Activated naive CD4-positive, alpha-beta T cell (primary cell): ENCODE results near the gene ADGRL3.

ENCODE experiments used
- DNase-seq, 4 experiments: peaks; one replicate each; lab custom pipeline; 2025; lab: John Stamatoyannopoulos, UW

Gene ADGRL3

GRCh38 chr4:61997831-61998230, 797.7 kb downstream of the ADGRL3 start:
- DNase-seq, result no peak

- no peak for DNase-seq
Observed at GRCh38 chr4:62003695-62004094, 803.6 kb downstream of the ADGRL3 start.

DNA sequence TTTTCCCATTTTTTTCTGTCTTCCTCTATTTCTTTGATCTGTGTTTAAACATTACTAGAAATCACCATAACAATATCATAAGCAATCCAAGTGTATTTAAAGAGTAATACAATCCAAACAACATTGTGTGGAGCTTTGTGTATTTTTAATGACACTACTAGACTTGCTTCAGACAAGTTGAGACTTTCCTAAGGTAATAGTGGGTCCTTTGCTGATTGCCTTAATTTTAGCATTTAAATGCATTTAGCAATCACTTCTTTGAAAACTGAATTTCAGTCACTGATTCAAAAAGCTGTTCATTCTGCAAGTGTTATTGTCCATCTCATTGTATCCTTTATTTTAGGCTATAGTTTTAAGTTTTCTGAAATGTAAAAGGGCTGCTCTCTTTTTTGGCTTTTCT, 804.8 kb downstream of the ADGRL3 start:
- no peak for DNase-seq

DNA sequence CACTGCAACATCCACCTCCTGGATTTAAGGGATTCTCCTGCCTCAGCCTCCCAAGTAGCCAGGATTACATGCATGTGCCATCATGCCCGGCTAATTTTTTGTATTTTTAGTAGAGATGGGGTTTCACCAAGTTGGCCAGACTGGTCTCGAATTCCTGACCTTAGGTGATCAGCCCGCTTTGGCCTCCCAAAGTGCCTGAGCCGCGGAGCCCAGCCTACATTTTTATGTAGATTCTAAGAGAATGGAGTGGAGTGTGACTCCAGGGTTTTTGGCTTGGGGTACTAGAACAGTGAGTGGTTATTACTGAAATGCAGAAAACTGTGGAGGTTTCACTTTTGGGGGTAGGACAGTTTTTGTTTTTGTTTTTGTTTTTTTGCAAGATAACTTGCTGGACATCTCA, 806.0 kb downstream of the ADGRL3 start:
- no peak for DNase-seq

GRCh38 chr4:62015043-62015739, 815.1 kb downstream of the ADGRL3 start:
- DNase-seq, result no peak

DNA sequence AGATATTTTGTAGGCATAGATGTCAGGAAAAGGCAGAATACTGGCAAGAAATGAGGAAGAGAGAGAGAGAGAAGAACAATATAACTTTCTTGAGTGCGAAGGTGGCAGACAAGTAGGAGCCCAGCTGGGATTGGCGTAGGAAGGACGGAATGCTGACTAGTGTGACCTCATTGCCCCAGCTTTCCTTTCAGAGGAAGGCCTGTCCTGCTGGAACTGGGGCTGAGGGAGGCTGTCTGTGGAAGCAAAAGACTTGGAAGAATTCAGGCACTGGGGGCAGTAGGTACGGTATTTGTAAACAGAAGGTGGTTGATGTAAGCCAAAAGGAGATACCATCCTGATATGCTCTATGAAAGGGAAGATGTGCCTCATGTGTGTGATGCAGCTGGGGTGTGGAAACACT, 818.4 kb downstream of the ADGRL3 start:
- no peak for DNase-seq

- DNase-seq, result no peak
Observed at GRCh38 chr4:62023633-62024032, 823.5 kb downstream of the ADGRL3 start.

- no peak for DNase-seq
Observed at GRCh38 chr4:62028745-62029144, 828.6 kb downstream of the ADGRL3 start.

GRCh38 chr4:62030958-62031357, 830.8 kb downstream of the ADGRL3 start:
- no peak for DNase-seq

- DNase-seq, result no peak
Observed at GRCh38 chr4:62037571-62037970, 837.4 kb downstream of the ADGRL3 start.

DNA sequence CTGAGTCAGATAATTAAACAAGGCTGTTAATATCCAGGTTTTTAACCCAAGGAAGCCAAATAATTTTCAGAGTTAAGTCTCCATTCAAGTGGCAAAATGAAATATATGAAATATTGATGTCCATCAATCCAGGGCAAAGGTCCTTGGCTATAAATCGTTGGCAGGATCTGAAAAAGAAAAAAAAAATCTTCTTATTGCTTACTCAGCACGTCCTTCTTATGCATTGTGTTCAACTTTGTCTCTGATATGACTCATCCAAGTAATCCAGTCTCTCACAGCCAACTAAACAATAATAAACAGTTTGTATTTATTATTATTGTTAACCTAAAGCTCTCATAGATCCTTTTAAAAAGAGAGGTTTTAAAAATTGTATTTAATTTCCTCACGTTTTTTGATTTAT, 851.2 kb downstream of the ADGRL3 start:
- DNase-seq, result no peak

DNA sequence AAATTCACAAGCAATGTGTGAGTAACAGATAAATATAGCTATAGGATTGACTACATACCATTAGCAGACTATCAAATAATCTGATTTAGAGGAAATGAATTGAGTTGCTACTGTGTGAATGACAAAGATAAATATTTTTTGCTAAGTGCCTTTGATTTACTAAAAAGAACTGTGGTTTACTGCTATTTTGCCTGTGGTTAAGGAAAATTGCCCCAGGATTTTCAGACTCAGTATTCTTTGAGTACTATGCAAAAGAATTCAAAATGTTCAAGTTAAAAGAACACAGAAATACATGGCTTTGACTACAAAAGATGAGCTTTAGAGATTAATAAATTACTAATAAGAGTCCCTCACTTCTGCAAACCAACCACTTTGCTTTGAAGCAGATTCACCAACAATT, 853.8 kb downstream of the ADGRL3 start:
- DNase-seq, result no peak

- DNase-seq, result no peak
Observed at GRCh38 chr4:62057031-62057430, 856.9 kb downstream of the ADGRL3 start.

- DNase-seq, result no peak
Observed at GRCh38 chr4:62058571-62058970, 858.4 kb downstream of the ADGRL3 start.

- no peak for DNase-seq
Observed at GRCh38 chr4:62070291-62070852, 870.2 kb downstream of the ADGRL3 start.

DNA sequence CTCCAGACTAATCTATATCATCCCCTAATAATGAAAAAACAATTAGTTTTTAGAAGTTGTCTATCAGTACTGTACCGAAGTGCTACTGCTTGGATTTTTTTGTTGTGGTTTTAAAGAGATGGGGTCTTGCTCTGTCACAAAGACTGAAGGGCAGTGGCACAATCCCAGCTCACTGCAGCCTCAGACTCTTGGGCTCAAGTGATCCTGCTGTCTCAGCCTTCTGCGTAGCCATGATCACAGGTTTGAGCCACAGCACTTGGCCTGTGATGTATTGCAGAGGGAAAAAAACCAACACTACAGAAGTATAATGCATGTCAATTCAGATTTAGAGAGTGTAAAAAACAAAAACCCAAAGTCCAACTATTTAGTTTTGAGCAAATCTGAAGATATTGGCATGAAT, 875.0 kb downstream of the ADGRL3 start:
- no peak for DNase-seq

GRCh38 chr4:62075521-62075920, 875.4 kb downstream of the ADGRL3 start:
- no peak for DNase-seq

GRCh38 chr4:62077406-62077805, 877.3 kb downstream of the ADGRL3 start:
- no peak for DNase-seq

- DNase-seq, result no peak
Observed at GRCh38 chr4:62080431-62080830, 880.3 kb downstream of the ADGRL3 start.

DNA sequence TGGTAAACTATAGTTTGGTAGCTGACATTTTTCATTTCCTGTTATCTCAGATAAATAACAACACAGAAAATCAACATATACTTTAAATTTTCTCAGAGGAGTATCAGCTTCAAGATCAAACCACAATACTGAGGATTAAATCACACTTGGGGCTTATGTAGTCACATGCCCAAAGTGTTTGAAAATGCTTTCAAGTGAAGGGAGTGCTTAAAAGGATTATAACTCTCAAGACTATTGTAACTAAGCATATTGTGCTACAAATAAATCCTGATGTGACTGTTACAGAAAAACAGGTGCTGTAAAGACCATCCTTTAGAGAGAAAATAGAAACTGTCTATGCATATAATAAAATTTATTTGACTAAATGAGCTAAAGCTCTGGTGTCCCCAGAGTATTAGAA, 887.6 kb downstream of the ADGRL3 start:
- no peak for DNase-seq

- DNase-seq, result no peak
Observed at GRCh38 chr4:62093735-62094134, 893.6 kb downstream of the ADGRL3 start.

GRCh38 chr4:62096881-62097280, 896.8 kb downstream of the ADGRL3 start:
- no peak for DNase-seq

- no peak for DNase-seq
Observed at GRCh38 chr4:62115216-62115615, 915.1 kb downstream of the ADGRL3 start.

- no peak for DNase-seq
Observed at GRCh38 chr4:62117886-62118285, 917.8 kb downstream of the ADGRL3 start.
